Neural progenitor cell (in vitro differentiated cells): Measurements from ENCODE around the gene CORIN. TPM values are rescaled to one million over a fixed set of nuclear protein-coding genes. Genes with fewer than 3 reads are reported as not detected.

Experiments
- DNase-seq: peaks from one replicate; pipeline ENCODE4 v3.0.0-alpha.2; 2016; ENCODE audit warnings: low spot score
- H2AFZ ChIP-seq: fragments of 200-600 bp; sonication (generic); replicated peaks from 2 replicates; pipeline ENCODE4 v1.6.1; 2016; ENCODE audit warnings: antibody characterized with exemption
- H3F3A ChIP-seq: fragments of 200-600 bp; sonication (generic); 2 replicates; pipeline ENCODE4 v1.6.1; 2016; ENCODE audit warnings: antibody characterized with exemption, low read depth
- H3K27ac ChIP-seq: fragments of 200-600 bp; sonication (generic); 2 replicates; pipeline ENCODE4 v1.5.1; 2016; ENCODE audit warnings: mild to moderate bottlenecking
- H3K27me3 ChIP-seq: fragments of 200-600 bp; sonication (generic); 2 replicates; pipeline ENCODE4 v1.6.1; 2016; ENCODE audit warnings: mild to moderate bottlenecking, moderate library complexity
- H3K36me3 ChIP-seq: fragments of 200-600 bp; sonication (generic); 2 replicates; pipeline ENCODE4 v1.5.1; 2016
- H3K4me1 ChIP-seq: fragments of 200-600 bp; sonication (generic); 2 replicates; pipeline ENCODE4 v1.6.1; 2016; ENCODE audit warnings: mixed run types
- H3K4me2 ChIP-seq: fragments of 200-600 bp; sonication (generic); 2 replicates; pipeline ENCODE4 v1.6.1; 2016
- H3K4me3 ChIP-seq: fragments of 200-600 bp; sonication (generic); 2 replicates; pipeline ENCODE4 v1.5.1; 2016
- H3K79me2 ChIP-seq: fragments of 200-600 bp; sonication (generic); 2 replicates; pipeline ENCODE4 v1.6.1; 2016; ENCODE audit warnings: low read depth
- H3K9ac ChIP-seq: fragments of 200-600 bp; sonication (generic); 2 replicates; pipeline ENCODE4 v1.6.1; 2016
- H3K9me3 ChIP-seq: fragments of 200-600 bp; sonication (generic); 2 replicates; pipeline ENCODE4 v1.5.1; 2016; ENCODE audit warnings: low read depth
- H4K20me1 ChIP-seq: fragments of 200-600 bp; sonication (generic); 2 replicates; pipeline ENCODE4 v1.6.1; 2016; ENCODE audit warnings: low read depth
- H3K27ac Mint-ChIP-seq: 3 replicates; pipeline ENCODE4 v1.8.0; 2021; ENCODE audit warnings: mixed read lengths
- H3K27me3 Mint-ChIP-seq: 2 replicates; pipeline ENCODE4 v1.8.0; 2022; ENCODE audit warnings: low read depth, mild to moderate bottlenecking, inconsistent platforms, moderate library complexity, mixed read lengths; ENCODE audit not compliant: insufficient read depth
- H3K36me3 Mint-ChIP-seq: 3 replicates; pipeline ENCODE4 v1.8.0; 2021; ENCODE audit warnings: mixed read lengths
- H3K4me1 Mint-ChIP-seq: 3 replicates; pipeline ENCODE4 v1.8.0; 2021; ENCODE audit warnings: mixed read lengths
- H3K4me3 Mint-ChIP-seq: 3 replicates; pipeline ENCODE4 v1.8.0; 2021; ENCODE audit warnings: mild to moderate bottlenecking, moderate library complexity, mixed read lengths
- H3K9me3 Mint-ChIP-seq: 3 replicates; pipeline ENCODE4 v1.8.0; 2020; ENCODE audit warnings: mixed read lengths
- CTCF ChIP-seq: fragments of 200-600 bp; sonication (generic); IDR thresholded peaks from 2 replicates; pipeline ENCODE4 v1.5.1; 2017; ENCODE audit warnings: antibody characterized with exemption, mild to moderate bottlenecking
- EZH2 ChIP-seq: fragments of 200-600 bp; sonication (generic); IDR thresholded peaks from 2 replicates; pipeline ENCODE4 v1.6.1; 2017; ENCODE audit warnings: antibody characterized with exemption, mild to moderate bottlenecking, moderate library complexity
- EZH2phosphoT487 ChIP-seq: fragments of 200-600 bp; sonication (generic); IDR thresholded peaks from 2 replicates; pipeline ENCODE4 v1.6.1; 2017; ENCODE audit warnings: antibody characterized with exemption
- total RNA-seq: library from RNA; depleted of rRNA; stranded (reverse); fragments of >200 nt; gene quantifications from 2 replicates; pipeline ENCODE4 v1.2.3, GENCODE V29; 2015; ENCODE audit warnings: low replicate concordance

CORIN gene
- total RNA-seq, 1 donor from 2014 or later: not detected

GRCh38 chr4:47744843-47745382 lies 93.0 kb downstream of the CORIN start:
- TF ChIP-seq EZH2phosphoT487 (no peak), EZH2 (no peak), CTCF (no peak)
- no peak overlapping the region for H3K9ac ChIP-seq
- H3K4me1 ChIP-seq: no peaks in the 10 kb centered on the region
- H3K36me3 ChIP-seq: no peaks in the 10 kb centered on the region
- Mint-ChIP-seq H3K27ac (no peak overlapping the region), H3K9me3 (peaks cover 4% of the 10 kb centered on the region), H3K4me1 (peaks cover 2% of the 10 kb centered on the region), H3K36me3 (no peaks in the 10 kb centered on the region), H3K4me3 (no peak overlapping the region), H3K27me3 (peaks cover 2% of the 10 kb centered on the region)
- H3K9me3 ChIP-seq: peaks cover 5% of the 10 kb centered on the region
- no peak overlapping the region for H3K4me2 ChIP-seq
- no peaks in the 10 kb centered on the region for H3K79me2 ChIP-seq
- H3K27ac ChIP-seq: no peak overlapping the region
- no peak overlapping the region for H2AFZ ChIP-seq
- H3K27me3 ChIP-seq: no peaks in the 10 kb centered on the region
- no peak overlapping the region for H3K4me3 ChIP-seq
- no peaks in the 10 kb centered on the region for H3F3A ChIP-seq
- DNase-seq: no peak
- H4K20me1 ChIP-seq: no peaks in the 10 kb centered on the region

DNA sequence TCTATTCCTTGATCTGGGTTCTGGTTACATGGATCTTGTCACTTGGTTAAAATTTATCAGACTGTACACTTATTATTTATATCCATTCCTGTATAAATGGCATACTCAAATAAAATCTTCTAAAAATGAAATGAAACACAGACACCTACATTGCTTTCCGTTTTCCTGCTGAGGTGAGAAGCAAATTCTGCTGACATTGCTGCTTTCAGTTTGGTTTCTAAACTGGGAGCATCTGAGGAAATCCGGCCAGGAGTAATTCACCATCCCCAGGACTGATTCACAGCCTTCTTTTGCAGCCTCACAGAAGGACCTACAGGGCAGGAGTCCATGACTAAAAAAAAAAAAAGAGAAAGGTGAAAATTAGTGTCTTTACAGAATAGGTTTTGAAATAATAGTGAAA lies 93.6 kb downstream of the CORIN start:
- H3K9me3 Mint-ChIP-seq: peaks cover 8% of the 10 kb centered on the region
- TF ChIP-seq EZH2: no peak
- no peak for TF ChIP-seq EZH2phosphoT487
- no peak overlapping the region for H3K9ac ChIP-seq
- H3K36me3 ChIP-seq: no peaks in the 10 kb centered on the region
- no peak overlapping the region for H3K4me3 ChIP-seq
- H3K27ac ChIP-seq: no peak overlapping the region
- no peak overlapping the region for H2AFZ ChIP-seq
- no peak overlapping the region for H3K4me3 Mint-ChIP-seq
- no peaks in the 10 kb centered on the region for H3F3A ChIP-seq
- no peak overlapping the region for H3K27ac Mint-ChIP-seq
- H3K9me3 ChIP-seq: peaks cover 9% of the 10 kb centered on the region
- H3K27me3 ChIP-seq: no peaks in the 10 kb centered on the region
- H4K20me1 ChIP-seq: no peaks in the 10 kb centered on the region
- H3K27me3 Mint-ChIP-seq: no peaks in the 10 kb centered on the region
- no peak overlapping the region for H3K4me2 ChIP-seq
- H3K79me2 ChIP-seq: no peaks in the 10 kb centered on the region
- peaks cover 2% of the 10 kb centered on the region for H3K4me1 Mint-ChIP-seq
- H3K4me1 ChIP-seq: no peaks in the 10 kb centered on the region
- no peak for DNase-seq
- no peaks in the 10 kb centered on the region for H3K36me3 Mint-ChIP-seq

GRCh38 chr4:47741200-47741599 lies 96.7 kb downstream of the CORIN start:
- Histone ChIP-seq H3K4me2 (no peak overlapping the region), H4K20me1 (no peaks in the 10 kb centered on the region), H3K9ac (no peak overlapping the region), H3K27ac (no peak overlapping the region), H3K9me3 (peaks cover 9% of the 10 kb centered on the region), H2AFZ (no peak overlapping the region), H3K79me2 (no peaks in the 10 kb centered on the region), H3K4me3 (no peak overlapping the region), H3K27me3 (no peaks in the 10 kb centered on the region), H3K36me3 (no peaks in the 10 kb centered on the region), H3F3A (no peaks in the 10 kb centered on the region), H3K4me1 (no peaks in the 10 kb centered on the region)
- TF ChIP-seq CTCF: no peak
- no peak for TF ChIP-seq EZH2
- no peak for TF ChIP-seq EZH2phosphoT487
- H3K27me3 Mint-ChIP-seq: no peaks in the 10 kb centered on the region
- no peak for DNase-seq
- no peaks in the 10 kb centered on the region for H3K36me3 Mint-ChIP-seq
- H3K4me3 Mint-ChIP-seq: no peak overlapping the region
- peaks cover 14% of the 10 kb centered on the region for H3K9me3 Mint-ChIP-seq
- H3K4me1 Mint-ChIP-seq: peaks cover 5% of the 10 kb centered on the region
- no peak overlapping the region for H3K27ac Mint-ChIP-seq

GRCh38 chr4:47737326-47737725 lies 100.5 kb downstream of the CORIN start:
- Histone ChIP-seq H3K9me3 (peaks cover 9% of the 10 kb centered on the region), H3K27ac (no peak overlapping the region), H3K4me1 (no peaks in the 10 kb centered on the region), H3K4me2 (no peak overlapping the region), H2AFZ (no peak overlapping the region), H3K36me3 (no peaks in the 10 kb centered on the region), H4K20me1 (no peaks in the 10 kb centered on the region), H3K4me3 (no peak overlapping the region), H3K79me2 (no peaks in the 10 kb centered on the region), H3K27me3 (no peaks in the 10 kb centered on the region), H3K9ac (no peak overlapping the region), H3F3A (no peaks in the 10 kb centered on the region)
- DNase-seq: no peak
- peaks cover 3% of the 10 kb centered on the region for H3K27me3 Mint-ChIP-seq
- H3K4me1 Mint-ChIP-seq: peaks cover 12% of the 10 kb centered on the region
- no peak overlapping the region for H3K27ac Mint-ChIP-seq
- H3K36me3 Mint-ChIP-seq: no peaks in the 10 kb centered on the region
- peaks cover 15% of the 10 kb centered on the region for H3K9me3 Mint-ChIP-seq
- TF ChIP-seq EZH2phosphoT487 (no peak), EZH2 (no peak), CTCF (no peak)
- H3K4me3 Mint-ChIP-seq: no peak overlapping the region
